ENCODE results near the gene SLC35B2.

Gene SLC35B2

GRCh38 chr6:44268095-44268628 lies 10.8 kb upstream of the SLC35B2 start:
- no peak for DNase-seq (ENCODE audit: extremely low read depth in 1 of 2, low read depth in 1 of 2)

DNA sequence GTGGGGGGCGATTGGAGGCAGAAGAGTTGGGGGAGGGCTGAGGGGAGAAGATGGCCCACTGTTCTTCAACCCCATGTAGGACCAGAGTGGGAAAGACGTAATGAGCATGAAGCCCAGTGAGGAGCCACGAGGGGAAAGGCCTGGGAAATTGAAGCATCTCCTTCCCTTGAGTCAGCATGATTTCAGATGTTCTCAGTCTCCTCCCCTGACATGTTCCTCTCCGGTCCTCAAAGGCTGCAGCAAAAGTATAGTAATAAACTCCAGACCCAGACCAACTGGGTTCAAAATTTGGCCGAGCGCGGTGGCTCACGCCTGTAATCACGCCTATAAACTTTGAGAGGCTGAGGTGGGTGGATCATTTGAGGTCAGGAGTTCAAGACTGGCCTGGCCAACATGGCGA lies 9.9 kb upstream of the SLC35B2 start:
- no peak for DNase-seq (ENCODE audit: extremely low read depth in 1 of 2, low read depth in 1 of 2)

GRCh38 chr6:44266347-44266746 lies 9.0 kb upstream of the SLC35B2 start:
- no peak for DNase-seq (ENCODE audit: extremely low read depth in 1 of 2, low read depth in 1 of 2)

GRCh38 chr6:44265722-44266233 lies 8.4 kb upstream of the SLC35B2 start:
- no peak for DNase-seq (ENCODE audit: extremely low read depth in 1 of 2, low read depth in 1 of 2)

GRCh38 chr6:44265007-44265721 lies 7.8 kb upstream of the SLC35B2 start, which contains the start of gene NFKBIE:
Gene NFKBIE (minus strand): TSS chr6:44265551. CDS start chr6:44265346, 205 bp downstream.
- DNase-seq (ENCODE audit: extremely low read depth in 1 of 2, low read depth in 1 of 2) = peak; percentile 80 to 95

DNA sequence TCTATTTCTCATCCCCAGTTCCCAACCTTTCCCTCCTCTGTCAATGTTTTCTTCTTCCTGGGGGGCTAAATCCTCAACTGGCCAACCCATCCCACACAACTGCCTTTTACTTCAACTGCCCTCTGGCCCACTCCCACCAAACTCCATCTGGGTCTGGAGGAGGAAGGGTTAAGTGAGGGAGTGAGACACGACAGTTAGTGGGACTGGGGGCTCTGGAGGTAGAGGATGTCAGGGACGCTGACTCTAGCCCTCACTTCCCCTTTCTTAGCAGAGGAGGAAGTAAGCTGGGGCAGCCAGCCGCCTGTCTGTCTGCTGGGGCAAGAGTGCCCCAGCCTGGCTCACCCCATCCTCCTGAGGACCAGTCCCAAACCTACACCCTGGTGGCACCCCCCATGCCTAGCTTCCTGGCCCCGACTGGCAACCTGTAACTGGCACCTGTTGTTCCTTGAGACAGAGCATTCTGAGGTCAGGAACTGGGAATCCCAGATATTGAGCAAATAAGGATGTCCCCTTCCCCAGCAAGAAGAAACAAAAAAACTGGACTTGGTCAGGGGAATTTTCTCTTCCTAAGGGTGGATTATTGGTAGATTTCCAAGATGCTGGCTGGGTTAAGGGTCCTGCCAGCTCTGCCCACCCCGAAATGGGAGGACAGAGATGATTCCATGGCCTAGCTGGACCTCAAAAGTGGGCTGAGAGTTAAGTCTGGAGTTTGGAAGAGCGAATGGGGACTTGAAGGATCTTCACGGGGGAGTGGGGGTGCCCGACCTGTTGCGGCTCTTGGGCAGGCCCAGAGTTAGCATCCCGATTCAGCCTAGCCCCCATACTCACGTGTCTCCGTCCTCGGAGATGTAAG lies 7.1 kb upstream of the SLC35B2 start:
- DNase-seq (ENCODE audit: extremely low read depth in 1 of 2, low read depth in 1 of 2) = no peak

DNA sequence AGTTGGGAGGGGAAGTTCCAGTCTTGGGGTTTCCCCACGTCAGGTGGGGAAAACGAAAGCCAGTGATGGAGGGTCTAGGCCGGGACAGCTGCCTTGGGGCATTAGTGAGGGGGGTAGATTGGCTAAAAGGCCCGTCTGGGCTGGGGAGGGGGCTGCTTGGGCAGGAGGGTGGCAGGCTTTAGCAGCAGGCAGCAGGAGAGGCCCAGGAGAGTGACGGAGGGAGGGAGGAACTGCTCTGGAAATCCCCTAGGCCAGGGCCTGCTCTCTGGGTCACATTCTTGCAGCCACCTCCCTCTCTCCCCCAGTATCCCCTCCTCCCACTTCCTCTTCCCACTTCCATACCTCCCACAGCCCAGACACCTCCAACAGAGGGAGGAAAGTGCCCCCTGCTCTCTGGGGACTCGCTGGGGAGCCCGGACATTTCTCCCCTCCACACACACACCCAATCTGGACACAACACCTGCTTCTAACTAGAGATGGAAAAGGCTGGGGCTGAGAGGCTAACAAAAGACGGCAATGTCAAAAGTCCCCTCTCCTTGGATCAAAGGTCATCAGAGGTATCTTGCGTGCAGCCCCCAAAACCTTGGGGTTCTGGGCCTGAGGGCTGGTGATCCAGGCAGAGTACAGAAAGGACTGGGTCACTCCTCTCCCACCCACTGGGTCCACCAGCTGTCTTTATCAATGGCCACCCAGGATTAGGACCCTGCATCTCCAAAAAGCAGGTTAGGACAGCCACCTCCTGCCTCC lies 6.2 kb upstream of the SLC35B2 start:
- no peak for DNase-seq (ENCODE audit: extremely low read depth in 1 of 2, low read depth in 1 of 2)

- DNase-seq (ENCODE audit: extremely low read depth in 1 of 2, low read depth in 1 of 2) = no peak
Measured at GRCh38 chr6:44262467-44263353, 5.4 kb upstream of the SLC35B2 start.

DNA sequence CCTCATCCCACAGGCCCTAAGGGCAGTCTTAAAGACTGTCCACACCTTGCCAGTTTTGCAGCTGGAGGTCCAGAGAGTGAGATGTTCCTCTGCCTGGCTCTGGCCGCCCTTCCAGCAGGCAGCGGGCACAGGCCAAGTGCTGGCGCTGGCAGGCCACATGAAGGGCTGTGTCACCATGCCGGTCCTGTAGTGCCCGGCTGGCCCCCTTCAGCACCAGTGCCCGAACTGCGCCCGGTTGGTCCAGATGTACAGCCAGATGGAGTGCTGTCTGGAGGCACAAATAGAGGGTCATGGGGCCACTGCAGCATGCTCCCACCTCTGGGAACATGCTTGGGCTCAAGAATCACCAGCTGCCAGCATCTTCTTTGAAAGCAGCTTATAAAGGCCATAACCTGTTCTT lies 4.3 kb upstream of the SLC35B2 start:
- DNase-seq (ENCODE audit: extremely low read depth in 1 of 2, low read depth in 1 of 2) = no peak

DNA sequence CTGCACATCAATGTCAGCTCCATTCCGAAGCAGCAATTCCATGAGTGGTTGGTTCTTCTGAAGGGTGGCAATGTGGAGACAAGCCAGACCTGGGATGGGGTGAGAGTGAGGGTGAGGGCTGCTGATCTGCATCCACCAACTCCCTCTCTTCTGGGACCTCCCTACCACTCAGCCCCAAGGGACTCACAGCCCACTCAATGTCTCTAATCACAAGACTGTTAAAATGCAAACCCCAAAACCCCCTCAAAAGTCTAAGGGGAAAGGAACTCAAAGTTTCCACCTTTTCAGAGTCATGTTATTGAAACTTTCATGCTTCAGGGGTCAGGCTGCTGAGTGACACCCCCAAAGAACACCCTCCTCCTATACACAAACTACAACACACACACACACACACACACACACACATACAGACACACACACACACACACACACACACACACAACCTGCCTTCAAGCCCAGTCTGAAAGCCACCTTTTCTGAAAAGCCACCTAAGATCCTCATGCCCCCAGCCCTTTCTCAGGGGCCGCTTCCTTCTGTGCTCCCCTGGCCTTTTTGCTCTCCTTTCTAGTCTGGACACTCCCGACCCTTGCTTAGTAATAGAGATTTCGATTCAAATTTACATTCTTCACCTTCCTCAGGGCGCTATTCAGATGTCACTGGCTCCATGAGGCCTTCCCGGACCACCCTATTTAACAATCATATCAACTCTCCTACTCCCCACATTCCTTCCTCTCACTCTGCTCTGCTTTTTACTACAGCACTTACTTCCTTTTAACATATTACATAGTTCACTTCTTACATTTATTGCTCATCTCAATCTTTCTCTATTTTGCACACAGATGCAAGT lies 3.3 kb upstream of the SLC35B2 start:
- DNase-seq (ENCODE audit: extremely low read depth in 1 of 2, low read depth in 1 of 2) = no peak

DNA sequence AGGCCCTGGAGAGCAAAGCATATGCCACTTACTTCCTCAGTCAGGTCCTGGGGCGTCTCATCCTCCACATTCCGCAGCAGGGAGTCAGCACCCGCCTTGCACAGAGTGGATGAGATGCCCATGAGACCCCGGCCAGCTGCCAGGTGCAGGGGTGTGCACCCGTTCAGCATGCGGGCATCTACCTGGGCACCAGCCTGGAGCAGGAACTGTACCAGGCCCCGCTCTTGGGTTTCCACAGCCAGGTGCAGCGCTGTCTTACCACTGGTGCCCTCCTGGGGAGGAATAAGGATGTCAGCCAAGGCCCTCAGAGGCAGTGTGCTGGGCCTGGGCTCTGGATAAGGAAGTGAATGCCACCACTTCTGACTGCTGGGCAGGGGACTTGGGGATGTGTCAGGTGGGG lies 2.7 kb upstream of the SLC35B2 start:
- DNase-seq (ENCODE audit: extremely low read depth in 1 of 2, low read depth in 1 of 2) = no peak

DNA sequence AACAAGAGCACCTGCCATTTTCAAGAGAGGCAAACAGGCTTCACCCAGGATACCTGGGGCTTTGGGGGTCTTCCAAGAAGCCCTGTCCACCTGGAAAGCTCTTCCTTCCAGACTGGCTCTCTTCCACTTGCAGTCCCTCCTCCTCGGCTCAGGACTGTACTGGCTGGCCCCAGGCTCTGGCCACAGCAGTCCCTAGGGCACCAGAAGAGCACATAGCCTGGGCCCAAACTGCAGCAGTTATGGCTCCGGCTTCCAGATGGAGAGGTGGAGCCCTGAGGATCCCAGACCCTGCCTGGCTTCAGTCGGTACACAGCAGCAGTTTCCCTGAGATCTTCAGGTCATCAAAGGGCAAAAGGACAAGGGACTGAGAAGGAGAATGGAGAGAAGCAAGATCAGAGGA lies 1.6 kb upstream of the SLC35B2 start:
- no peak for DNase-seq (ENCODE audit: extremely low read depth in 1 of 2, low read depth in 1 of 2)

DNA sequence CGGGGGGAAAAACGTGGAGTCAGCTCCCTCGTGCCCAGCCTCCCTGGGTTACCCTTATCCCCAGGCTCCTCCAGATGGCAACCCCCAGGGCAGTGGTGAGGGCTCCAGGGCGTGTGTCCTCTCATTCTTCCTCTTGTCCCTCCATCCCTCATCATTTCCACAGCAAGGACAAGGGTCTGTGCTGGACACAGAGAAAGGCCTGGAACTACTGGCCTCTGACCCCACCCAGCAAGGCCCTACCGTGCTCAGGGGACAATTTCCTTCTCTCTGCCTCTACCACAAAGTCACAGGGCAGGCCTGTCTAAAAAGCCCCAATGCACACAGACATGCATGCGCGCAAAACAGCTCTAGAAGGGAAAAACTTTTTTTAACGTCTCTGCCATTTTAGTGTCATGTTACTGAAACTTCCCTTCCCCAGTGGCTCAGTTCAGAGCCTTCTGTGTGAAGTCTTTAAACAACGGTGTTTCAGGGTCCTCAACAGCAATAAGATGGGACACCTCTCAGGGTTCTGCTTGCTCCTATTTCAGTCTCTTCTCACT lies 1.1 kb upstream of the SLC35B2 start:
- DNase-seq (ENCODE audit: extremely low read depth in 1 of 2, low read depth in 1 of 2) = no peak

DNA sequence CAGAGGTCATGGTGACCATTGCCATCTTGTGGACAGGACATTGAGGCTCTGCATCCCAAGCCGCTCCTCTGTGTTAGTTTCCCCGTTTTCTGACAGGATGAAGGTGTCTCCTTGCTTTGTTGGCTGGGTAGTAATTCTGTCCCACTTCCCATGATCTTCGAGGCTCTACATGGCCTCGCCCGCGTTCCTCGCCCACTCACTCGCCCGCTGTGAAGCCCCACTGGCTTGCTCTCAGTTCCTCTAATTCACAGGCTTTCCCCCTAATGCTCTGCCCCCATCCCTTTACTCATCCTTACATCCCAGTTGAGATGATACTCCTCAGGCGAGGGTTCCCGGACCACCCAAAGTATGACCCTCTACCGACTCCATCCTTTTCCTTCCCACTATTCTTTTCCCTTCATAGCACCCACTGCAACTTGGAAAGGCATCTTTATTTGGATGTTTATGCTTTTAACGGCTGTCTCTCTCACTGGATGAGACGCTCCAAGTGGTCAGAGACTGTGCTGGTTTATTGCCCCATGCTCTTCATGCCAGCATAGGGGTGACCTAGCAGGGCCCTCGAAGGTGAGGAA lies 511 bp upstream of the SLC35B2 start:
- DNase-seq (ENCODE audit: extremely low read depth in 1 of 2, low read depth in 1 of 2) = no peak

GRCh38 chr6:44256775-44257024 lies 628 bp downstream of the SLC35B2 start:
- no peak for DNase-seq (ENCODE audit: extremely low read depth in 1 of 2, low read depth in 1 of 2)

DNA sequence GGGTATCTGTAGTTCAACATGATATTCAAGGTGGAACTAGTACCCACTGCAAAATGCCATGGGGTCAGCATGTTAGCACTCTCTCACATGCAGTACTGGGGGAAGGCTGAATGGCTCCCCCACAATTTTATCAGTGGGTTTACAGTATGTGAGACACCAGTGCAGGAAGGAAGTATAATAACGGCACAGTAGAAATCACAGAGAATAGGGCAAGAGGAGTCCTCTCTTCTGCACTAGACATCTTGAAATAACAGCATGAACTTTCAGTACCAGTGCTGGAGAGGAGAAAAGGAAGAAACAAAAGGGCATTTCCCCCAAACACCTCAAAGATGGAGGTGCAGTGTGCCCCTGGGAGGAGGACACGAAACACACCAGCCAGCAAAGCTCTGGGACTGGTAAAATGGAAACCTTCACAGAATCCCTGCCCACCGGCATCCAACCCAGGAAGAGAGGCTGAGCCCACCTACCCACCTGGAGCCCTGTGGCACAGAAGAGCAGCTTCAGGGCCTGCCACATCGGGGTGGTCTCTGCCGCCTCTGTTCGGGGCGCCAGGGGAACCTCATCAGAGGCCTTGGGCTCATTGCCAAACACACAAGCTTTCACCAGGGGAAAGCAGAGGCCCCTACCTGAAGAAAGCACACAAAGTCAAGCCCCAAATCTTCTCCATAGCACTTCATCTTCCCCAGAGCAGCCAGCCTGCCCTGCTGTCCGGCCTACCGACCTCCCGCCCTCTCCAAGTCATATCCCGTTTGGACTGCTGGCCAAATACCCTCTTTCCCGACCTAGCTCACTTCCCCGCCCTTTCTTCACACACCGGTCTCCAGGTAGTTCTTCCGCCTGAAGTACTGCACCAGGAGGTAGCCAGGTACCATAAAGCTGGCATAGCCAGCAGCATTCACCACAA lies 1.2 kb downstream of the SLC35B2 start:
- no peak for DNase-seq (ENCODE audit: extremely low read depth in 1 of 2, low read depth in 1 of 2)

DNA sequence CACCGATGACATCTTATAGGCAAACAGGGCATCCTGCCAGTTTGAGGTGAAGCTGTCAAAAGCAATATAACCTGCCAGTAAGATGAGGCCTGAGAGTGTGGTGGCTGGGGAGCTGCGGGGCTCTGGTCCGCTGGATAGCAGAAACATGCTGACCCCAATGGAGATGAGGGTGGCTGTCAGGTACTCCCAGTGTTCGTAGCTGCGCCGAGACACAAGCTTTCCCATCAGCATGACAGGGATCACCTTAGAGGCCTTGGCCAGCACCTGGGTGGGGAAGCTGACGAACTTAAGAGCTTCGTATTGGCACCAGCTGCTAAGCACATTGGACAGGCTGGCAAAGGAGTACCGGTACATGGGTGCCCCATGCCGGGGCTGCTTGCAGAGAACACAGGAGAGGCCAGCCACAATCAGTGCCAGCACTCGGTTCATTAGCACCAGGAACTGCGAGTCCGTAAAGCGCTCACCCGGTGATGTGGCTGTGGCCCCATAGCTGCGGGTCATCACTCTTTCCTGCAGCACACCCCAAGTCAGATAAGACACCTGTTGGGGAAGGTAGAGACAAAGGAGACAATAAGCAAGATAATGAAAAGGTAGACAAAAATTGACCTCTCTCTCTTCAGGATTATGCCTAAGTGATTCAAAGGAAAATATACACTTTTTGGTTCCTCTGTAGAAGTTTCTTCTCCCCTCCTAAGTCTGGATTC lies 2.1 kb downstream of the SLC35B2 start:
- DNase-seq (ENCODE audit: extremely low read depth in 1 of 2, low read depth in 1 of 2) = no peak
